Left lung (tissue), 10 donors: Measurements from ENCODE around the gene GALNTL6. TPM values are rescaled to one million over a fixed set of nuclear protein-coding genes. Genes with fewer than 3 reads are reported as not detected.

Experiments
- ATAC-seq: fragments of 200-7000 bp; cut with Tn5 transposase; one replicate; pipeline ENCODE4 v1.9.1; 2020; ENCODE audit warnings: moderate library complexity
- DNase-seq, 4 donors: peaks; one replicate each; pipeline ENCODE4 v3.0.0-alpha.2; 2013 to 2020
- H3K27ac ChIP-seq, 2 donors: fragments of 200-600 bp; sonication (generic) in 1 of 2; one replicate each; pipeline versions ENCODE4 v1.5.0 to v1.8.0; 2020 to 2021
- H3K27me3 ChIP-seq, 2 donors: fragments of 200-600 bp; sonication (generic) in 1 of 2; one replicate each; pipeline versions ENCODE4 v1.5.0 to v1.8.0; 2020 to 2021
- H3K36me3 ChIP-seq, 2 donors: fragments of 200-600 bp; sonication (generic) in 1 of 2; one replicate each; pipeline versions ENCODE4 v1.5.0 to v1.8.0; 2020 to 2021
- H3K4me1 ChIP-seq, 2 donors: fragments of 200-600 bp; one replicate each; pipeline ENCODE4 v1.8.0; 2021
- H3K4me3 ChIP-seq, 2 donors: fragments of 200-600 bp; sonication (generic) in 1 of 2; one replicate each; pipeline versions ENCODE4 v1.5.0 to v1.8.0; 2020 to 2021; ENCODE audit warnings: mild to moderate bottlenecking in 1 of 2
- H3K9me3 ChIP-seq, 2 donors: fragments of 200-600 bp; sonication (generic) in 1 of 2; one replicate each; pipeline versions ENCODE4 v1.5.0 to v1.8.0; 2020 to 2021
- CTCF ChIP-seq, 2 donors: fragments of 200-600 bp; sonication (generic) in 1 of 2; IDR thresholded peaks; one replicate each; pipeline versions ENCODE4 v1.5.0 to v1.8.0; 2021; ENCODE audit warnings: antibody characterized with exemption in 2 of 2
- intact Hi-C, 2 donors: fragments of 100-400 bp; cut with DNase I; formaldehyde crosslinking; loops; one replicate each; pipeline versions ENCODE4 v1.11.2 to v1.14.2; 2022
- polyA plus RNA-seq, 6 donors: library from polyadenylated mRNA; unstranded; fragments of 120-200 nt; gene quantifications; one replicate each; pipeline ENCODE4 v1.2.1, GENCODE V29; 2013; ENCODE audit not compliant: insufficient read length in 6 of 6
- total RNA-seq, 2 donors: library from RNA; stranded (reverse); fragmentation: NEBNext Ultra II Directional; extraction: Animal tissue kit (Norgen Biotek cat#: 25700); gene quantifications; one replicate each; pipeline ENCODE4 v1.2.1, GENCODE V29; 2021
- donor health status: DM: no; HTN: yes; CAD: no.
- donor health status: DM: no; HTN: no; CAD: no.

GALNTL6 gene
- total and polyA plus RNA-seq, 8 donors: 0.11 to 0.16 (median 0.13) TPM; not detected in 5

GRCh38 chr4:172674811-172675210 is 861.6 kb downstream of the GALNTL6 start:
- no peak for TF ChIP-seq CTCF (IDR thresholded peaks at IDR 0.05)

GRCh38 chr4:172675232-172675631 is 862.0 kb downstream of the GALNTL6 start:
- Histone ChIP-seq H3K36me3 (no peaks in the 10 kb centered on the region), H3K9me3 (no peaks in the 10 kb centered on the region), H3K4me1 (no peaks in the 10 kb centered on the region), H3K4me3 (no peak overlapping the region), H3K27ac (no peak overlapping the region), H3K27me3 (no peaks in the 10 kb centered on the region)
- DNase-seq (no peak), ATAC-seq (no peak)
- no peak for TF ChIP-seq CTCF (IDR thresholded peaks at IDR 0.05)
- intact Hi-C loops: no loop called here

More at GRCh38 chr4:172674811-172675210, 861.6 kb downstream of the GALNTL6 start:
- no peak overlapping the region for H3K4me3 ChIP-seq
- H3K4me1 ChIP-seq: no peaks in the 10 kb centered on the region
- intact Hi-C loops: no loop called here
- H3K27me3 ChIP-seq: no peaks in the 10 kb centered on the region
- no peak overlapping the region for H3K27ac ChIP-seq
- no peaks in the 10 kb centered on the region for H3K36me3 ChIP-seq
- DNase-seq (no peak), ATAC-seq (no peak)
- H3K9me3 ChIP-seq: no peaks in the 10 kb centered on the region

GRCh38 chr4:172680691-172681090 is 867.5 kb downstream of the GALNTL6 start:
- H3K27ac ChIP-seq: no peak overlapping the region
- ATAC-seq (no peak), DNase-seq (no peak)
- TF ChIP-seq CTCF (IDR thresholded peaks at IDR 0.05): no peak
- no peaks in the 10 kb centered on the region for H3K4me1 ChIP-seq
- H3K27me3 ChIP-seq: no peaks in the 10 kb centered on the region
- no peaks in the 10 kb centered on the region for H3K36me3 ChIP-seq
- H3K9me3 ChIP-seq: no peaks in the 10 kb centered on the region
- intact Hi-C loops: no loop called here
- no peak overlapping the region for H3K4me3 ChIP-seq

GRCh38 chr4:172683021-172683420 is 869.8 kb downstream of the GALNTL6 start:
- intact Hi-C loops: no loop called here
- no peak overlapping the region for H3K4me3 ChIP-seq
- ATAC-seq (no peak), DNase-seq (no peak)
- H3K36me3 ChIP-seq: no peaks in the 10 kb centered on the region
- no peak overlapping the region for H3K27ac ChIP-seq
- H3K9me3 ChIP-seq: no peaks in the 10 kb centered on the region
- H3K4me1 ChIP-seq: no peaks in the 10 kb centered on the region
- no peaks in the 10 kb centered on the region for H3K27me3 ChIP-seq
- no peak for TF ChIP-seq CTCF (IDR thresholded peaks at IDR 0.05)

GRCh38 chr4:172686021-172686420 is 872.8 kb downstream of the GALNTL6 start:
- no peaks in the 10 kb centered on the region for H3K27me3 ChIP-seq
- H3K9me3 ChIP-seq: peaks cover 0 to 6% of the 10 kb centered on the region in 2 donors
- ATAC-seq: no peak
- H3K27ac ChIP-seq: no peak overlapping the region
- TF ChIP-seq CTCF (IDR thresholded peaks at IDR 0.05): no peak
- no peak for DNase-seq
- no peaks in the 10 kb centered on the region for H3K4me1 ChIP-seq
- no peaks in the 10 kb centered on the region for H3K36me3 ChIP-seq
- intact Hi-C loops: no loop called here
- H3K4me3 ChIP-seq: no peak overlapping the region
